ENCODE measurements around the gene MAPRE3. TPM values are rescaled to one million over a fixed set of nuclear protein-coding genes. Genes with fewer than 3 reads are reported as not detected.

Gene MAPRE3
- total and polyA plus RNA-seq, 9 of the 15 experiments (the other 6 are each of a cell fraction or from before 2014, with no cell fraction given), result 0.70 to 43.2 (median 12.6) TPM

DNA sequence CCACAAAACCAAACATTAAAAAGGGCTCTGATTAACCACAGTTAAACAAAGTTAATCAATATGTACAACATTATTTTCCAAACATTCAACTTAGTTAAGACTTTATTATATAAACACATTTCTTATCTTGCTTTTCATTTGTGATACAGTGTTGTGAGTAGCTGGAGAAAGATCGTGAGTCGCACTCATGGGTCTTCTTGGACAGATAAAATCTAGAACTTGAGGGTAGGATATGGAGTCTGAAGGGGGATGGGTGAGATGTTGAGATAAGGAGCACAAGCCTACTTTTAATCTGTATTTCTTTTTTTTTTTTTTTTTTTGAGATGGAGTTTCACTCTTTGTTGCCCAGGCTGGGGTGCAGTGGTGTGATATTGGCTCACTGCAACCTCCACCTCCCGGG, 39.7 kb downstream of the MAPRE3 start:
- Histone ChIP-seq H4K20me1 (replicated peaks; ENCODE audit: control insufficient read depth, insufficient read depth, low read length) (no peaks in the 10 kb centered on the region), H3K79me2 (ENCODE audit: control insufficient read depth, insufficient read depth, low read length) (peaks cover 67% of the 10 kb centered on the region), H3K9me3 (replicated peaks; ENCODE audit: control insufficient read depth, insufficient read depth, low read depth, low read length) (no peaks in the 10 kb centered on the region), H3K9me1 (ENCODE audit: control insufficient read depth, insufficient read depth, low read length) (no peaks in the 10 kb centered on the region), H3K4me2 (ENCODE audit: insufficient read depth, low read length) (peak overlapping the region; percentile 40), H3K9ac (ENCODE audit: insufficient read depth in 1 of 2, low read depth in 2 of 2, low read length in 2 of 2) (peak overlapping the region in 1 of 2 experiments; percentile 31; a peak in 1 of 4 replicates), H3K27ac (ENCODE audit: extremely low read depth, low read depth, low read length) (peak overlapping the region; percentile 68), H3K36me3 (ENCODE audit: control insufficient read depth, insufficient read depth, low read length) (peaks cover 3% of the 10 kb centered on the region; the same call in 1 of the 3 replicates), H2AFZ (ENCODE audit: low read depth, low read length) (no peak overlapping the region), H3K4me3 (no peak overlapping the region), H3K27me3 (ENCODE audit: control insufficient read depth in 2 of 2, insufficient read depth in 2 of 2, low read length in 2 of 2) (no peaks in the 10 kb centered on the region), H3K4me1 (replicated peaks in 1 of 2; ENCODE audit: control insufficient read depth in 2 of 2, insufficient read depth in 2 of 2, low read length in 2 of 2) (peaks cover 45 to 90% of the 10 kb centered on the region in 2 experiments)
- 0% methylated on average over 3 of the region's 3 CpGs for WGBS (ENCODE audit: insufficient coverage, low coverage, missing lambda C conversion rate)
- ATAC-seq, result no peak
- in situ Hi-C loops (cut with MboI), result loop anchor here (5.0 kb wide), 1 partner anchor 48 kb away; no protein-coding TSS in a partner anchor
- FAIRE-seq, result no peak
- intact Hi-C loops (cut with micrococcal nuclease), result loop anchor here (10.0 kb wide), 1 partner anchor 245 kb away; the partner anchor contains the start of gene SLC35F6
- BruUV-seq (replicated peaks), result no TSS peak
- peak in 2 of 4 experiments; percentile 44 to 47 for DNase-seq (ENCODE audit: extremely low read depth in 1 of 4, low spot score in 3 of 4)
- ChIA-PET POLR2A (interaction anchor here (0.6 to 1.4 kb wide), 20 partner anchors 10 to 74 kb away, joined by 3 to 7 read pairs (median 4); no protein-coding TSS in a partner anchor), CTCF (ENCODE audit: low intra/inter-chr PET ratio) (no interaction called here)
- TF ChIP-seq, protein P1, sequence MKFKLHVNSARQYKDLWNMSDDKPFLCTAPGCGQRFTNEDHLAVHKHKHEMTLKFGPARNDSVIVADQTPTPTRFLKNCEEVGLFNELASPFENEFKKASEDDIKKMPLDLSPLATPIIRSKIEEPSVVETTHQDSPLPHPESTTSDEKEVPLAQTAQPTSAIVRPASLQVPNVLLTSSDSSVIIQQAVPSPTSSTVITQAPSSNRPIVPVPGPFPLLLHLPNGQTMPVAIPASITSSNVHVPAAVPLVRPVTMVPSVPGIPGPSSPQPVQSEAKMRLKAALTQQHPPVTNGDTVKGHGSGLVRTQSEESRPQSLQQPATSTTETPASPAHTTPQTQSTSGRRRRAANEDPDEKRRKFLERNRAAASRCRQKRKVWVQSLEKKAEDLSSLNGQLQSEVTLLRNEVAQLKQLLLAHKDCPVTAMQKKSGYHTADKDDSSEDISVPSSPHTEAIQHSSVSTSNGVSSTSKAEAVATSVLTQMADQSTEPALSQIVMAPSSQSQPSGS (CRISPR knock-in tag; IDR thresholded peaks at IDR 0.05), result no peak
- TF ChIP-seq LARP7 (IDR thresholded peaks at IDR 0.05), result no peak
- TF ChIP-seq MTA1 (IDR thresholded peaks at IDR 0.05; ENCODE audit: borderline replicate concordance), result 0 out of 2 replicates have a peak, but pooled peaks have one; percentile 33
- TF ChIP-seq TBP (optimal IDR thresholded peaks at IDR 0.05; ENCODE audit: low read depth, low read length), result no peak
- no peak for TF ChIP-seq NR1H2 (CRISPR knock-in tag; IDR thresholded peaks at IDR 0.05)
- TF ChIP-seq E2F8 (IDR thresholded peaks at IDR 0.05; ENCODE audit: low read depth, partially characterized antibody), result no peak
- no peak for TF ChIP-seq ARID3A (IDR thresholded peaks at IDR 0.05; ENCODE audit: borderline replicate concordance, low read depth, low read length)
- no peak for TF ChIP-seq HIVEP1 (CRISPR knock-in tag; IDR thresholded peaks at IDR 0.05)
- TF ChIP-seq, protein P2, sequence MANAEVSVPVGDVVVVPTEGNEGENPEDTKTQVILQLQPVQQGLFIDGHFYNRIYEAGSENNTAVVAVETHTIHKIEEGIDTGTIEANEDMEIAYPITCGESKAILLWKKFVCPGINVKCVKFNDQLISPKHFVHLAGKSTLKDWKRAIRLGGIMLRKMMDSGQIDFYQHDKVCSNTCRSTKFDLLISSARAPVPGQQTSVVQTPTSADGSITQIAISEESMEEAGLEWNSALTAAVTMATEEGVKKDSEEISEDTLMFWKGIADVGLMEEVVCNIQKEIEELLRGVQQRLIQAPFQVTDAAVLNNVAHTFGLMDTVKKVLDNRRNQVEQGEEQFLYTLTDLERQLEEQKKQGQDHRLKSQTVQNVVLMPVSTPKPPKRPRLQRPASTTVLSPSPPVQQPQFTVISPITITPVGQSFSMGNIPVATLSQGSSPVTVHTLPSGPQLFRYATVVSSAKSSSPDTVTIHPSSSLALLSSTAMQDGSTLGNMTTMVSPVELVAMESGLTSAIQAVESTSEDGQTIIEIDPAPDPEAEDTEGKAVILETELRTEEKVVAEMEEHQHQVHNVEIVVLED (CRISPR knock-in tag; IDR thresholded peaks at IDR 0.05), result no peak
- no peak for TF ChIP-seq CEBPG (CRISPR knock-in tag; IDR thresholded peaks at IDR 0.05)
- TF ChIP-seq CEBPG (tag; conservative IDR thresholded peaks at IDR 0.05 in 1 of 2, IDR thresholded peaks at IDR 0.05 in 1 of 2), result no peak
- TF ChIP-seq CCNT2 (IDR thresholded peaks at IDR 0.05; ENCODE audit: borderline replicate concordance, extremely low read depth, insufficient read length, low read depth, low read length), result peak; percentile 13

All from K562 (cell line).